Activated CD4-positive, alpha-beta T cell treated with anti-CD3 and anti-CD28 coated beads for 24 hours (primary cell): ENCODE results near the gene COG5.
A peak's percentile ranks its signal among the peaks of the same experiment; 100 is the strongest.
"Not testable (repeated sequence)": the region's sequence is repeated elsewhere in the genome, so short reads cannot be mapped to it uniquely, and the experiment has no call there.

Source experiments
- DNase-seq, 2 donors: peaks; one replicate each; pipeline ENCODE4 v3.0.0-alpha.2; 2020; ENCODE audit warnings: low read depth in 2 of 2

The COG5 gene

GRCh38 chr7:107579885-107580715, 16.4 kb upstream of the COG5 start, which contains the start of gene BCAP29:
Gene BCAP29, plus strand, starts transcription at chr7:107580246. Its CDS starts 527 bp downstream, at chr7:107580773.
- DNase-seq, result peak; percentile 49 to 51

GRCh38 chr7:107579554-107579884, 15.8 kb upstream of the COG5 start:
- DNase-seq, result no peak

- DNase-seq, result no peak
Observed at GRCh38 chr7:107573537-107573936, 9.8 kb upstream of the COG5 start.

- no peak for DNase-seq
Observed at GRCh38 chr7:107570298-107570697, 6.6 kb upstream of the COG5 start.

GRCh38 chr7:107564553-107565298, 1.0 kb upstream of the COG5 start:
- no peak for DNase-seq

GRCh38 chr7:107563081-107563774, 492 bp downstream of the COG5 start:
- DNase-seq, result no peak

- DNase-seq, result no peak
Observed at GRCh38 chr7:107560898-107561516, 2.7 kb downstream of the COG5 start.

GRCh38 chr7:107559864-107560263, 3.9 kb downstream of the COG5 start:
- DNase-seq, result no peak

- DNase-seq, result no peak
Observed at GRCh38 chr7:107555893-107556292, 7.8 kb downstream of the COG5 start.

GRCh38 chr7:107551936-107552335, 11.8 kb downstream of the COG5 start:
- DNase-seq, result no peak

GRCh38 chr7:107544848-107545591, 18.7 kb downstream of the COG5 start:
- no peak for DNase-seq

- DNase-seq, result no peak
Observed at GRCh38 chr7:107543338-107543993, 20.3 kb downstream of the COG5 start.

GRCh38 chr7:107538001-107538400, 25.7 kb downstream of the COG5 start:
- DNase-seq, result no peak

GRCh38 chr7:107537228-107537627, 26.5 kb downstream of the COG5 start:
- not testable (repeated sequence) for DNase-seq

- DNase-seq, result no peak
Observed at GRCh38 chr7:107534139-107534538, 29.6 kb downstream of the COG5 start.

GRCh38 chr7:107530751-107531150, 33.0 kb downstream of the COG5 start:
- no peak for DNase-seq

- DNase-seq, result no peak
Observed at GRCh38 chr7:107528461-107528860, 35.3 kb downstream of the COG5 start.

GRCh38 chr7:107527196-107527595, 36.5 kb downstream of the COG5 start:
- no peak for DNase-seq

- DNase-seq, result no peak
Observed at GRCh38 chr7:107526672-107527071, 37.0 kb downstream of the COG5 start.

GRCh38 chr7:107506674-107507339, 56.9 kb downstream of the COG5 start:
- no peak for DNase-seq
